HEK293T (cell line): ENCODE measurements around the gene IL2RG.

Experiments used
- ARNT ChIP-seq: fragments of 450-650 bp; IDR thresholded peaks from 2 replicates; pipeline ENCODE4 v1.6.1; 2017; ENCODE audit warnings: mild to moderate bottlenecking
- BHLHE40 ChIP-seq: fragments of 450-650 bp; IDR thresholded peaks from 2 replicates; pipeline ENCODE4 v1.6.1; 2016; ENCODE audit warnings: mild to moderate bottlenecking, moderate library complexity, borderline replicate concordance
- ELF4 ChIP-seq: fragments of 450-650 bp; IDR thresholded peaks from 2 replicates; pipeline ENCODE4 v1.6.1; 2017; ENCODE audit warnings: antibody characterized with exemption
- FOXA1 ChIP-seq: fragments of 450-650 bp; IDR thresholded peaks from 2 replicates; pipeline ENCODE4 v1.6.1; 2016; ENCODE audit warnings: mild to moderate bottlenecking
- FOXK2 ChIP-seq: fragments of 450-650 bp; IDR thresholded peaks from 2 replicates; pipeline ENCODE4 v1.6.1; 2016; ENCODE audit warnings: mild to moderate bottlenecking
- FOXM1 ChIP-seq: fragments of 450-650 bp; IDR thresholded peaks from 2 replicates; pipeline ENCODE4 v1.6.1; 2017; ENCODE audit warnings: mild to moderate bottlenecking, borderline replicate concordance
- HDGF ChIP-seq: fragments of 450-650 bp; IDR thresholded peaks from 2 replicates; pipeline ENCODE4 v1.6.1; 2017; ENCODE audit warnings: antibody characterized with exemption, borderline replicate concordance
- LEF1 ChIP-seq: fragments of 450-650 bp; IDR thresholded peaks from 2 replicates; pipeline ENCODE4 v1.6.1; 2017; ENCODE audit warnings: mild to moderate bottlenecking, borderline replicate concordance
- NFRKB ChIP-seq: fragments of 450-650 bp; IDR thresholded peaks from 2 replicates; pipeline ENCODE4 v1.6.1; 2016; ENCODE audit warnings: mild to moderate bottlenecking, moderate library complexity
- SP1 ChIP-seq: fragments of 450-650 bp; IDR thresholded peaks from 2 replicates; pipeline ENCODE4 v1.6.1; 2017
- SUZ12 ChIP-seq: fragments of 450-650 bp; IDR thresholded peaks from 2 replicates; pipeline ENCODE4 v1.6.1; 2016; ENCODE audit warnings: mild to moderate bottlenecking
- ZNF384 ChIP-seq: fragments of 450-650 bp; IDR thresholded peaks from 2 replicates; pipeline ENCODE4 v1.6.1; 2016

- no peak for TF ChIP-seq FOXM1
- no peak for TF ChIP-seq HDGF
- TF ChIP-seq ELF4: no peak
- TF ChIP-seq NFRKB: no peak
- TF ChIP-seq FOXA1: no peak
- TF ChIP-seq BHLHE40: no peak
- TF ChIP-seq SUZ12: no peak
- TF ChIP-seq SP1: no peak
- no peak for TF ChIP-seq LEF1
- TF ChIP-seq ZNF384: no peak
- TF ChIP-seq FOXK2: no peak
- TF ChIP-seq ARNT: no peak
These were observed 20.1 kb downstream of the IL2RG start for GRCh38 chrX:71091263-71091662.
